KMS-11 (cell line): ENCODE data around the gene DYDC2.
"Not testable (repeated sequence)": the region's sequence is repeated elsewhere in the genome, so short reads cannot be mapped to it uniquely, and the experiment has no call there.

Experiments
- H2AFZ ChIP-seq: fragments of 200-600 bp; sonication (generic); 2 replicates; pipeline ENCODE4 v1.6.1; 2016; ENCODE audit warnings: antibody characterized with exemption, mixed run types, low read depth
- H3K27ac ChIP-seq: fragments of 200-600 bp; sonication (generic); 2 replicates; pipeline ENCODE4 v1.6.1; 2016; ENCODE audit warnings: mild to moderate bottlenecking, mixed run types
- H3K27me3 ChIP-seq: fragments of 200-600 bp; sonication (generic); 2 replicates; pipeline ENCODE4 v1.6.1; 2017; ENCODE audit warnings: mild to moderate bottlenecking, low read depth, mixed run types, moderate library complexity; ENCODE audit not compliant: insufficient read depth
- H3K36me3 ChIP-seq: fragments of 200-600 bp; sonication (generic); 2 replicates; pipeline ENCODE4 v1.6.1; 2017; ENCODE audit warnings: mild to moderate bottlenecking, mixed run types; ENCODE audit not compliant: insufficient read depth
- H3K4me1 ChIP-seq: fragments of 200-600 bp; sonication (generic); 2 replicates; pipeline ENCODE4 v1.6.1; 2016; ENCODE audit warnings: mild to moderate bottlenecking, low read depth, mixed run types; ENCODE audit not compliant: poor library complexity, severe bottlenecking
- H3K4me2 ChIP-seq: fragments of 200-600 bp; sonication (generic); 2 replicates; pipeline ENCODE4 v1.7.0; 2016; ENCODE audit warnings: mild to moderate bottlenecking, mixed run types
- H3K4me3 ChIP-seq: fragments of 200-600 bp; sonication (generic); IDR thresholded peaks from 2 replicates; pipeline ENCODE4 v1.6.1; 2017; ENCODE audit warnings: low read depth, low read length, mixed read lengths; ENCODE audit not compliant: insufficient read depth
- H3K79me2 ChIP-seq: fragments of 200-600 bp; sonication (generic); 2 replicates; pipeline ENCODE4 v1.6.1; 2016; ENCODE audit warnings: low read depth, mixed run types; ENCODE audit not compliant: insufficient read depth
- H3K9ac ChIP-seq: fragments of 200-600 bp; sonication (generic); 2 replicates; pipeline ENCODE4 v1.6.1; 2016; ENCODE audit warnings: mild to moderate bottlenecking, mixed run types
- H4K20me1 ChIP-seq: fragments of 200-600 bp; sonication (generic); 2 replicates; pipeline ENCODE4 v1.6.1; 2016; ENCODE audit warnings: mild to moderate bottlenecking, mixed run types; ENCODE audit not compliant: insufficient read depth
- TF ChIP-seq, protein P1 (sequence below): fragments of 200-600 bp; sonication (generic); conservative IDR thresholded peaks from 2 replicates; pipeline ENCODE4 v1.6.1; 2017; ENCODE audit warnings: low read depth, mild to moderate bottlenecking, antibody characterized with exemption, low read length, moderate library complexity, mixed read lengths

Gene DYDC2

GRCh38 chr10:80356989-80357850 lies 639 bp downstream of the DYDC2 start:
- TF ChIP-seq, protein P1, sequence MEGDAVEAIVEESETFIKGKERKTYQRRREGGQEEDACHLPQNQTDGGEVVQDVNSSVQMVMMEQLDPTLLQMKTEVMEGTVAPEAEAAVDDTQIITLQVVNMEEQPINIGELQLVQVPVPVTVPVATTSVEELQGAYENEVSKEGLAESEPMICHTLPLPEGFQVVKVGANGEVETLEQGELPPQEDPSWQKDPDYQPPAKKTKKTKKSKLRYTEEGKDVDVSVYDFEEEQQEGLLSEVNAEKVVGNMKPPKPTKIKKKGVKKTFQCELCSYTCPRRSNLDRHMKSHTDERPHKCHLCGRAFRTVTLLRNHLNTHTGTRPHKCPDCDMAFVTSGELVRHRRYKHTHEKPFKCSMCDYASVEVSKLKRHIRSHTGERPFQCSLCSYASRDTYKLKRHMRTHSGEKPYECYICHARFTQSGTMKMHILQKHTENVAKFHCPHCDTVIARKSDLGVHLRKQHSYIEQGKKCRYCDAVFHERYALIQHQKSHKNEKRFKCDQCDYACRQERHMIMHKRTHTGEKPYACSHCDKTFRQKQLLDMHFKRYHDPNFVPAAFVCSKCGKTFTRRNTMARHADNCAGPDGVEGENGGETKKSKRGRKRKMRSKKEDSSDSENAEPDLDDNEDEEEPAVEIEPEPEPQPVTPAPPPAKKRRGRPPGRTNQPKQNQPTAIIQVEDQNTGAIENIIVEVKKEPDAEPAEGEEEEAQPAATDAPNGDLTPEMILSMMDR = no peak
- Histone ChIP-seq H3K27ac (no peak overlapping the region), H3K9ac (no peak overlapping the region), H3K4me2 (no peak overlapping the region), H3K4me1 (no peaks in the 10 kb centered on the region), H2AFZ (no peak overlapping the region), H3K27me3 (no peaks in the 10 kb centered on the region), H4K20me1 (no peaks in the 10 kb centered on the region), H3K79me2 (no peaks in the 10 kb centered on the region), H3K4me3 (no peak overlapping the region), H3K36me3 (no peaks in the 10 kb centered on the region)

GRCh38 chr10:80357851-80358125 lies 1.2 kb downstream of the DYDC2 start:
- Histone ChIP-seq H3K79me2 (no peaks in the 10 kb centered on the region), H3K4me2 (no peak overlapping the region), H3K4me3 (no peak overlapping the region), H3K27ac (no peak overlapping the region), H2AFZ (no peak overlapping the region), H3K27me3 (no peaks in the 10 kb centered on the region), H4K20me1 (no peaks in the 10 kb centered on the region), H3K4me1 (no peaks in the 10 kb centered on the region), H3K36me3 (no peaks in the 10 kb centered on the region), H3K9ac (no peak overlapping the region)
- TF ChIP-seq, protein P1 = no peak

- H3K4me1 ChIP-seq, H3K4me2 ChIP-seq, H3K27ac ChIP-seq, H2AFZ ChIP-seq, H3K36me3 ChIP-seq, H4K20me1 ChIP-seq, H3K27me3 ChIP-seq, H3K9ac ChIP-seq, H3K79me2 ChIP-seq, H3K4me3 ChIP-seq: not testable (repeated sequence)
Observed at GRCh38 chr10:80358925-80359324, 2.3 kb downstream of the DYDC2 start.

GRCh38 chr10:80359644-80360043 lies 3.1 kb downstream of the DYDC2 start:
- Histone ChIP-seq H3K9ac (no peak overlapping the region), H3K36me3 (no peaks in the 10 kb centered on the region), H3K4me2 (no peak overlapping the region), H3K79me2 (no peaks in the 10 kb centered on the region), H3K27ac (no peak overlapping the region), H3K4me1 (no peaks in the 10 kb centered on the region), H2AFZ (no peak overlapping the region), H4K20me1 (no peaks in the 10 kb centered on the region), H3K4me3 (no peak overlapping the region), H3K27me3 (no peaks in the 10 kb centered on the region)
- TF ChIP-seq, protein P1 = no peak

DNA sequence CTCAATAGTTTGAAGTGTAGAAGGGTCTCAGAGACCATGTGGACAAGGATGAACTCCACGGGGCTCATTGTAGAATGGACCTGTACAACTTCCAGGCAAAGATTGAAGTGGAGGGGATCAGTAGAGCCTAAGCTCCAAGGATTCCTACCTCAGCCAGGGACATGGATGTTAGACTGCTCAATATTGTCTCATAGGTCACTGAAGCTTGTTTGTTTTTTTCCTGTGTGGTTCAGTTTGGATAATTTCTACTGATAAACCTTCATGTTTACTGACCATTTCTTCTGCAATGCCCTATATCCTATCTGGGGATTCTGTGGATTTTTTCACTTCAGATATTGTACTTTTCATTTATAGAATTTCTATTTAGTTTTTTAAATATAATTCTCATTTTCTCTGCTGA lies 8.9 kb downstream of the DYDC2 start:
- Histone ChIP-seq H4K20me1 (no peaks in the 10 kb centered on the region), H3K79me2 (no peaks in the 10 kb centered on the region), H3K27me3 (no peaks in the 10 kb centered on the region), H3K4me1 (no peaks in the 10 kb centered on the region), H2AFZ (no peak overlapping the region), H3K36me3 (no peaks in the 10 kb centered on the region), H3K27ac (no peak overlapping the region), H3K4me3 (no peak overlapping the region), H3K4me2 (no peak overlapping the region), H3K9ac (no peak overlapping the region)
- TF ChIP-seq, protein P1 = no peak
